Adrenal gland (tissue), 12 donors: Measurements from ENCODE around the gene PLEKHA6. TPM values are rescaled to one million over a fixed set of nuclear protein-coding genes. Genes with fewer than 3 reads are reported as not detected.
"Not testable (repeated sequence)": the region's sequence is repeated elsewhere in the genome, so short reads cannot be mapped to it uniquely, and the experiment has no call there.

Experiments
- DNase-seq, 7 donors: peaks; one replicate each; pipeline ENCODE4 v3.0.0-alpha.2; 2019 to 2020
- H3K27ac ChIP-seq, 5 donors: fragments of 200-600 bp; sonication (generic) in 4 of 5; 1 replicate in 3 of 5; 2 replicates in 2 of 5; pipeline versions ENCODE4 v1.5.1 to v1.8.0; 2016 to 2020; ENCODE audit warnings: mild to moderate bottlenecking in 1 of 5
- H3K27me3 ChIP-seq: fragments of 200-600 bp; 2 replicates; pipeline ENCODE4 v1.8.0; 2021
- H3K36me3 ChIP-seq, 2 donors: fragments of 200-600 bp; replicated peaks in 1 of 2; 1 replicate in 1 of 2; 2 replicates in 1 of 2; pipeline versions ENCODE4 v1.5.1 to v1.8.0; 2018 to 2022
- H3K4me1 ChIP-seq, 2 donors: fragments of 200-600 bp; replicated peaks in 1 of 2; 1 replicate in 1 of 2; 2 replicates in 1 of 2; pipeline versions ENCODE4 v1.5.1 to v1.8.0; 2018 to 2021
- H3K4me3 ChIP-seq, 4 donors: fragments of 200-600 bp; sonication (generic) in 3 of 4; one replicate each; pipeline ENCODE4 v1.5.1; 2016 to 2018
- H3K9me3 ChIP-seq, 3 donors: fragments of 200-600 bp; sonication (generic) in 1 of 3; replicated peaks in 1 of 3; 1 replicate in 2 of 3; 2 replicates in 1 of 3; pipeline versions ENCODE4 v1.5.1 to v1.8.0; 2016 to 2021
- POLR2A ChIP-seq, 2 donors: fragments of 450-650 bp; IDR thresholded peaks; one replicate each; pipeline ENCODE4 v1.6.1; 2017; ENCODE audit warnings: antibody characterized with exemption in 2 of 2, mild to moderate bottlenecking in 2 of 2, moderate library complexity in 1 of 2
- WGBS, 4 donors: extraction: QIAGEN DNeasy Blood & Tissue Kit in 2 of 4; methylation state at CpG; one replicate each; pipeline versions ENCODE4 v1.1.5 to v1.1.7; 2013 to 2017; 5-methylcytosine and 5-hydroxymethylcytosine counted together
- intact Hi-C, 2 donors: fragments of 100-400 bp; cut with DNase I; formaldehyde crosslinking; loops; one replicate each; pipeline versions ENCODE4 v1.14.1 to v1.15.0; 2022 to 2023
- polyA plus RNA-seq, 3 donors: library from polyadenylated mRNA; stranded (reverse); fragments of 200-250 nt in 2 of 3; fragments of 350-450 nt in 1 of 3; fragmentation: Illumina TruSeq in 1 of 3; extraction: RNeasy Lipid Tissue Mini Kit (QIAGEN cat#74804) in 1 of 3; gene quantifications; one replicate each; pipeline ENCODE4 v1.2.3, GENCODE V29; 2013 to 2014
- total RNA-seq, 9 donors: library from RNA; depleted of rRNA in 4 of 9; stranded (reverse); fragments of >200 nt in 4 of 9; fragments of 120-200 nt in 1 of 9; fragmentation: NEBNext Ultra II Directional in 1 of 9; extraction: Animal tissue kit (Norgen Biotek cat#: 25700) in 1 of 9; gene quantifications; one replicate each; pipeline versions ENCODE4 v1.1.0 to v1.2.4, GENCODE V29; 2013 to 2023
- TF ChIP-seq, protein P1 (sequence below), 6 experiments: fragments of 450-650 bp in 4 of 6; fragments of 200-600 bp in 2 of 6; sonication (generic) in 1 of 6; IDR thresholded peaks; 1 replicate in 5 of 6; 2 replicates in 1 of 6; pipeline versions ENCODE4 v1.5.1 to v1.8.0; 2016 to 2021; ENCODE audit warnings: antibody characterized with exemption in 6 of 6, mild to moderate bottlenecking in 2 of 6, moderate library complexity in 1 of 6
- donor health status: healthy with polysubstance abuse.
- donor health status: Bipolar disorder and iron deficiency.
- donor health status: DM: yes; HTN: yes; CAD: no.
- donor health status: DM: no; HTN: no; CAD: no.
- donor health status: DM: no; HTN: no; CAD: no.
- donor health status: DM: yes; HTN: yes; CAD: no.

Gene PLEKHA6
- total and polyA plus RNA-seq, 12 donors = 2.2 to 13.8 (median 5.1) TPM

- H3K9me3 ChIP-seq = no peaks in the 10 kb centered on the region
- WGBS, 4 donors = 41 to 71% (median 65%) methylated on average over 3 to 4 of the region's 4 CpGs
- H3K4me1 ChIP-seq = peaks cover 0 to 7% of the 10 kb centered on the region in 2 donors
- intact Hi-C loops = no loop called here
- TF ChIP-seq, protein P1, sequence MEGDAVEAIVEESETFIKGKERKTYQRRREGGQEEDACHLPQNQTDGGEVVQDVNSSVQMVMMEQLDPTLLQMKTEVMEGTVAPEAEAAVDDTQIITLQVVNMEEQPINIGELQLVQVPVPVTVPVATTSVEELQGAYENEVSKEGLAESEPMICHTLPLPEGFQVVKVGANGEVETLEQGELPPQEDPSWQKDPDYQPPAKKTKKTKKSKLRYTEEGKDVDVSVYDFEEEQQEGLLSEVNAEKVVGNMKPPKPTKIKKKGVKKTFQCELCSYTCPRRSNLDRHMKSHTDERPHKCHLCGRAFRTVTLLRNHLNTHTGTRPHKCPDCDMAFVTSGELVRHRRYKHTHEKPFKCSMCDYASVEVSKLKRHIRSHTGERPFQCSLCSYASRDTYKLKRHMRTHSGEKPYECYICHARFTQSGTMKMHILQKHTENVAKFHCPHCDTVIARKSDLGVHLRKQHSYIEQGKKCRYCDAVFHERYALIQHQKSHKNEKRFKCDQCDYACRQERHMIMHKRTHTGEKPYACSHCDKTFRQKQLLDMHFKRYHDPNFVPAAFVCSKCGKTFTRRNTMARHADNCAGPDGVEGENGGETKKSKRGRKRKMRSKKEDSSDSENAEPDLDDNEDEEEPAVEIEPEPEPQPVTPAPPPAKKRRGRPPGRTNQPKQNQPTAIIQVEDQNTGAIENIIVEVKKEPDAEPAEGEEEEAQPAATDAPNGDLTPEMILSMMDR (IDR thresholded peaks at IDR 0.05) = no peak
- TF ChIP-seq POLR2A (IDR thresholded peaks at IDR 0.05) = no peak
- H3K36me3 ChIP-seq = no peaks in the 10 kb centered on the region
- H3K27me3 ChIP-seq = no peaks in the 10 kb centered on the region
- no peak overlapping the region for H3K4me3 ChIP-seq
- no peak for DNase-seq
- peak overlapping the region in 1 of 5 donors; percentile 5 for H3K27ac ChIP-seq
Observed at GRCh38 chr1:204313675-204314074, 46.1 kb downstream of the PLEKHA6 start.

- intact Hi-C loops, H3K4me3 ChIP-seq, H3K27ac ChIP-seq, DNase-seq, H3K9me3 ChIP-seq, H3K36me3 ChIP-seq, H3K27me3 ChIP-seq: not testable (repeated sequence)
- peaks cover 0 to 15% of the 10 kb centered on the region in 2 donors for H3K4me1 ChIP-seq
- 86 to 100% (median 88%) methylated on average over 3 to 4 of the region's 4 CpGs for WGBS, 4 donors
Observed at GRCh38 chr1:204310970-204311369, 48.8 kb downstream of the PLEKHA6 start.

DNA sequence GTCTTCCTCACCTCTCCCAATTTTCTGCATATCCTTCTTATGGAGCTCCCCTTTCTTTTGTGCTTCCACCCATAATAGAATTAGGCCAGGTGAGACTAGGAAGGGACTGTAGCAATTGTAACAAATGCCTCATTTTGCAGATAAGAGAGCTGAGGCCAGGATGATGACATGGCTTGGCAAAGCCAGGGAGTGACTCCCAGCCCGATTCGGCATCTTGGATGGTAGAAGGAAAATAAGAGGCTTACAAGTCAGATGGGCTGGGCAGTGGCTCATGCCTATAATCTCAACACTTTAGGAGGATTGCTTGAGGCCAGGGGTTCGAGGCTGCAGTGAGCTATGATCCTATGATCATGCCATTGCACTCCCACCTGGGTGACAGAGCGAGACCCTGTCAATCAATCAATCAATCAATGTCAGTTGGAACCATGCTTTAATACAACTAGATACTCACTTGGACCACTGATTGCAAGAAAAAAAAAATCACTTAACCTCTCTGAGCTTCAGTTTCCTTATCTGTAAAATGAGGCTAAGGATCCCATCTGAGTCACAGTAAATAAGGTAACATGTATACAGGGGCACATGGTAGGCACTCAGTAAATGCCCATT, 51.6 kb downstream of the PLEKHA6 start:
- DNase-seq = no peak
- TF ChIP-seq, protein P1 (IDR thresholded peaks at IDR 0.05) = no peak
- TF ChIP-seq POLR2A (IDR thresholded peaks at IDR 0.05) = no peak
- no peaks in the 10 kb centered on the region for H3K36me3 ChIP-seq
- peaks cover 0 to 8% of the 10 kb centered on the region in 2 donors for H3K4me1 ChIP-seq
- H3K4me3 ChIP-seq = no peak overlapping the region
- WGBS, 4 donors = 48 to 56% (median 54%) methylated on average over 4 of the region's 4 CpGs
- H3K27me3 ChIP-seq = no peaks in the 10 kb centered on the region
- no peaks in the 10 kb centered on the region for H3K9me3 ChIP-seq
- no peak overlapping the region for H3K27ac ChIP-seq
- intact Hi-C loops = no loop called here

DNA sequence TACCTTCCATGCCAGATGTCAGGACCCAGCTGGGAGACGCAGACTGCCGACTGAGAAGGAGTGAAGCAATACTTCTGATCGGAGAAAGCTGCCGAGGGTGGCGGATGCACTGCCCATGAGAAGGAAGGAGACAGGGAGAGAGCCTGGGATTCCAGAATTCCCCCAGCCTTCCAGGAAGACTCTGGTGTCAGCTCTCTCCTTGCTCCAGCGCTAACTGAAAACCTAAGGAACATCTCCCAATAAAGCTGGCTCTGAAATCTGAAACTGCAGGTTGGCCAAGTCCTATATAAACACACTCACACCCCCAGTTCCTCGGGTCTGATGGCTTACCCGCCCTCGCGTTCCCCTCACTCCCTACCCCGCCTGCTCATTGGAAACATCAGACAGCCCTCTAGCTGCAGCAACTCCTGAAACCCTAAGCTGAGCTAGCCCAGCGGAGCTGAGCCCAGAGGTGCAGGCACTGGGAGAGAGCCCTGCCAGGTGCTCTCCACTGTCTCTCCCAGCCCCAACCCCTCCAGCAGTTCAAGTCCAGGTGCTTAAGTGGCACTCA, 52.3 kb downstream of the PLEKHA6 start:
- H3K27ac ChIP-seq = peak overlapping the region in 1 of 5 donors; percentile 53
- H3K36me3 ChIP-seq = no peaks in the 10 kb centered on the region
- peak overlapping the region in 1 of 4 donors; percentile 5 for H3K4me3 ChIP-seq
- peaks cover 0 to 8% of the 10 kb centered on the region in 2 donors for H3K4me1 ChIP-seq
- WGBS, 4 donors = 30 to 42% (median 38%) methylated on average over 11 to 12 of the region's 12 CpGs
- TF ChIP-seq, protein P1 (IDR thresholded peaks at IDR 0.05) = no peak
- TF ChIP-seq POLR2A (IDR thresholded peaks at IDR 0.05) = no peak
- no peaks in the 10 kb centered on the region for H3K27me3 ChIP-seq
- no peaks in the 10 kb centered on the region for H3K9me3 ChIP-seq
- intact Hi-C loops = no loop called here
- DNase-seq = peak in 1 of 7 donors; percentile 29

- Histone ChIP-seq H3K9me3 (no peaks in the 10 kb centered on the region), H3K4me1 (peaks cover 0 to 8% of the 10 kb centered on the region in 2 donors), H3K27me3 (no peaks in the 10 kb centered on the region), H3K36me3 (no peaks in the 10 kb centered on the region), H3K27ac (peak overlapping the region in 1 of 5 donors; percentile 1), H3K4me3 (no peak overlapping the region)
- TF ChIP-seq, protein P1 (IDR thresholded peaks at IDR 0.05) = no peak
- TF ChIP-seq POLR2A (IDR thresholded peaks at IDR 0.05) = no peak
- intact Hi-C loops = no loop called here
- no peak for DNase-seq
- WGBS, 4 donors = 82 to 92% (median 89%) methylated on average over 3 of the region's 3 CpGs
Observed at GRCh38 chr1:204306076-204306475, 53.7 kb downstream of the PLEKHA6 start.
